EH (cell line): Measurements from ENCODE around the gene ST8SIA5.

Experiments used
- DNase-seq: peaks from one replicate; pipeline ENCODE4 v3.0.0-alpha.2; 2015; ENCODE audit warnings: low read depth

Gene ST8SIA5

DNA sequence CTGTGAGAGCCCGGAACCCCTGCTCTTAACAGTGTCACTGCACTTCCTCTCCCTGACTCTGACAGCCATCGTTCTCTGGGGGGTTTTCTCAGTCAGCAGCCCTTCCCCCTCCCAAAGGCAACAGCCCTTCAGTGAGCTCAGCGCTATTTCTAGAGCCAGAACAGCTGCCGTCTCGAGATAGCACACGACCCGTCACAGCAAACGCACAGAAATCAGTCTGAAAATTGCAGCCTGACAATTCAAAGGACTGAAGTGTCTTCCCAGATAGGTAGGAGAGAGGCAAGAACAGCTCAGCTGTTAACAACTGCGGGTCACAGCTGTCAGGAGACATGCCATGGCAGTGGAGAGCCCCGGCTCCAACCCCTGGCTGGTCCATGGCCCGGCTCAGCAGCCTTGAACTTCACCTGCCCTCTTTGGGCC lies 45.4 kb downstream of the ST8SIA5 start:
- no peak for DNase-seq

GRCh38 chr18:46706968-46707367 lies 49.9 kb downstream of the ST8SIA5 start:
- peak; percentile 2 for DNase-seq

DNA sequence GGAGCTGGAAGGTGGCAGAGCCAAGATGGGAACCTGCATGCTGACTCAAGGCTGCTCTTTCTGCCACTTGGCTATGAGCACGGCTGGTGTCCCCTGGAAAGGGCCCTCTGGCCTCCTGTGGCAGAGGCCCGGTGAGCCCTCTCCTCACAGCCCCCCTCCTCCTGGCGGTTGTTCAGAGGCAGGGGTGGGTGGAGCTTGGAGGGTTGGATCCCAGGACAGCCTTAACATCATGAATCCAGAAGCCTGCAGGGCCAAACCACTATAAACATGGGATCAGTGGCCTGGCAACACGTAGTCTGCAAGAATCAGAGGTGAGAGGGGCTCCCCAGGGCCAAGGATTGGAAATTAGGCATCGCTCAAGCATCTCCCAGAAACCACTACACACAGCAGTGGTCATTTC lies 51.3 kb downstream of the ST8SIA5 start:
- DNase-seq, result no peak

GRCh38 chr18:46704816-46705215 lies 52.0 kb downstream of the ST8SIA5 start:
- no peak for DNase-seq

DNA sequence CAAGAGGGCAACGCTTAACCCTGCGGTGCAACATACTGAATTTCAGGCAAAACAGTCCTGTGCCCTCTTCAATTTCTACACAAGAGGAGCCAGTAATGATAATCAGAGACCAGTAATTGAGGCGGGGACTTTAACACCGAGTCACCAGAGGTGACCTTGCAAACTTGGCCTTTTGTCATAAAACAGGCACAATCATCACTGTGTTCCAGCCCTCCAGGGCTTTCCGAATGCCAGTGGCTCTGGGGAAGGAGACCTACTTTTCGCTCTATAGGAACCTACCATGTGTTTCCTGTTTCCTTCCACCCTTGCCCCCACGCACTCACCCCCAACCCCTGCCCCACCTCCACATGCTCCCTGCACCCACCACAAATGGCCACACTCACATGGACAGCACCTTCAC lies 52.7 kb downstream of the ST8SIA5 start:
- DNase-seq, result no peak

DNA sequence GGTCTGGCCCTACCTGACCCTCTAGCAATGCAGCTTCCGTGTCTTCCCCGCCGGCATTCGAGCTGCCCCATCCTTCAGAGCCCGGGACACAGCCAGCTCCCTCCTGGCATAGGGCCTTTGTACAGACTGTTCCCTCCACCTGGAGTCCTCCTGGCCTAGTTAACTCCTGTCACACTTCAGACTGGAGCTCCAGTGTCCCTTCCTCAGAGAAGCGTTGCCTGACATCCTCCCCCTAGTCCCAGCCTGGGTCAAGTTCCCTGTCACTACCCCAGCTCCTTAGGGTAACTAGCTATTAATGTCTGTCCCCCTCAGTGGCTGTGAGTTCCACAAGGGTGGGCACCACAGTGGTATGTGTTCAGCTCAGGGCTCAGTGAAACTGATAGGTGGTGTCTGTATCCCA lies 54.4 kb downstream of the ST8SIA5 start:
- DNase-seq, result no peak

DNA sequence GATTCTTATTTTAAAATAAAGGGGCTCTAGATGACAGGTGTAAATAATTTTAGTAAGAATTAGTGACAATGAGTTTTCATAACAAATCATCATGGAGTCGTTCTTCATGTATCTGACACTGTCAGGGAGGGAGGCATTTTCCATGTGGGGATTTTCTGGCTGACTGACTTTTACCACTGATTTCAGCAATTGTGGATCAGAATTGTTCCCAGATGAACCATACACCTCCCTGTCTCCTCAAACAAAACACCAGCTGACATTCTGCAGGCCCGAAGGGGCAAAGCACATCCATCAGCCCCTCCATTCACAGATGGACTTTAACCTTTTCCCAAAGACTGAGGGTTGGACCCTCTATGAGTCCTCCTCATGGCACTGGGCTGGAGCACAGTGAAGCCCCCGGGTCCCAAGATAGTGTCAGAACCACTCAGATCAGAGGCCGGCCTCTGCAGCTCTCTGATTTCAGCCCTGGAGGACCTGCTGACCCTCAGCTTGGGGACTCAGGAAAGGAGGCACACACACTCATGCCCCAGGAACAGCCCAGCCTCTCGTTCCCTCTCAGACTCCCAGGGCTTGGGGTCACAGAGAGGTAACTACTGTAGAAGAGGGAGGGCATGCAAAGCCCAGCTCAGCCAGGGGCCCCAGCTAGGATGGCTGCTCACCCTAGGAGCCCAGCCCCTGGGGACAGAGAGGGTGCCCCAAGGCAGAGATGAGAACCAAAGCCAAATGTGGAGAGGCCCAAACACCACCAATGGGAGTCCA lies 56.6 kb downstream of the ST8SIA5 start:
- DNase-seq, result no peak

DNA sequence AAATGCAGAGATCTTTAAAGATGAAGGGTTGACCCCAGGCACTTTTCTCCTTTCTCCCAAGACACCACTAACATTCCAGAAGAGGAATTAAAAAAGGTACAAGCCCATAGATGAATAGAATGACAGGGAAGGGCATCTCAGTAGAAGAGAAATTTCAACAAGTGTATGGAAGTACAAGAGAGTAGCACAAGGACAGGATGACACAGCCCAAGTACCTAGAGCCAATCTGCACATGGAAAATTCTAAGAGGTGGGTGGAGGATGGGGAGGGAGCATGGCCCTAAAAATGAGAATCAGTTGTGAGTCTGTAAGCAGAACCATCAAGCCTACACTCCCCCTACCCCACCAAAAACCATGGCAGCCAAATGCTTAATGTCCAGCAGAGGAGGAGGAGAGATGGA lies 60.2 kb downstream of the ST8SIA5 start:
- no peak for DNase-seq

GRCh38 chr18:46696268-46696667 lies 60.6 kb downstream of the ST8SIA5 start:
- no peak for DNase-seq

GRCh38 chr18:46693996-46694395 lies 62.9 kb downstream of the ST8SIA5 start:
- no peak for DNase-seq

- DNase-seq, result no peak
Measured at GRCh38 chr18:46688853-46689525, 67.9 kb downstream of the ST8SIA5 start.

DNA sequence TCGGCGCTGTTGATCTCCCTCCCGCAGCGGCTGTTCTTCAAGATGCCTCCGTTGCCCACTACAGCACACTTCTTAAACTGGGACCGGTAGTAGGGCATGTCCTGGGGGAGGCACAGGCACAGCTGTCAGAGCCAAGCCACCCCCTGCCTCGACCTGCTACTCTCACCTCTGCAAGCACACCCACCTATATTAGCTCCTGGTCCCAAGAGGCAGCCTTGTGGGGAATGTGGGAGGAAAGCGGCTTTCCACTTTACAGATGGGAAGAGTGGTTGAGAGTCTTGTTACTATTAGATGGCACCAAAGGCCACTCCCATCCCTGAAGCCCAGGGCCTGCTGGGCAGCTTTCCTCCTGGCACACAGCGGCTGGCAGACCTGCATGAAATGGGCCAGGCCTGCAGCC lies 70.7 kb downstream of the ST8SIA5 start:
- no peak for DNase-seq

- no peak for DNase-seq
Measured at GRCh38 chr18:46683252-46683651, 73.6 kb downstream of the ST8SIA5 start.

- no peak for DNase-seq
Measured at GRCh38 chr18:46680784-46681695, 75.8 kb downstream of the ST8SIA5 start.

- no peak for DNase-seq
Measured at GRCh38 chr18:46679846-46680598, 76.8 kb downstream of the ST8SIA5 start.

GRCh38 chr18:46678785-46679399 lies 78.0 kb downstream of the ST8SIA5 start:
- no peak for DNase-seq

DNA sequence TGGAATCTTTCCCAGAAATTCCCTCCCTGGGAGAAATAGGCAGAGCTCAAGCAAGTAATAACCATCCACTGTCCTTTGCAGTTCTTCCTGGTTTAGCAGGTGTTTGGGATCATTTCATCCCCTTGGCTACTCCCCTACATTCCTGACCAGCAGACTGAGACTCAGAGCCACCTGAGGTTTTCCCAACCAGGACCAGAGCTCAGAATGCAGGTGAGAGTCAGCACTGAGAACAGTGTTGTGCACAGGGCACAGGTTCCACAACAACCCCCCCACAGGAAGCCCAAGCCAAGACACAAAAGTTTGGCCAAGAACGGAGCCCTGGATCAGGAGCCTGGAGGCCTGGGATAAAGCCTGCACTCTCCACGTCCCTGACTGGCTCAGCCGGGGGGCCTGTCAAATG lies 78.8 kb downstream of the ST8SIA5 start:
- DNase-seq, result no peak

DNA sequence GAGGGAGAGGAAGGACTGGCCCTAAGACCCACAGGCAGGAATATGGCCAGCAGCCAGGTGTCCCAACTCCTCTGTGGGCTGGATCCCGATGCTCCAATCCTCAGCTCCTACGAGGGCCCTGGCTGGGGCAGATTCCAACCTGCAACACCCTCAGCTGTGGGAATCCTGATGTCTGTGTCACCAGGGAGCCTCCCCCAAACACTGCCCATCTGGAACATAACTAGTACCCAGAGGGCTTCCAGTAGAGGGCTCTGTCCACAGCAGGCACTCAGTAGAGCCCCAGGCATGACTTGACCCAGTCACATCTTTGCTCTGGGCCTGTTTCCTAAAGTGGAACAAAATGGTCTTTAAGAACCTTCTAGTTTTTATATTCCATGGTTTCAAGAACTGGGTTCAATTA lies 79.2 kb downstream of the ST8SIA5 start:
- DNase-seq, result peak; percentile 19

DNA sequence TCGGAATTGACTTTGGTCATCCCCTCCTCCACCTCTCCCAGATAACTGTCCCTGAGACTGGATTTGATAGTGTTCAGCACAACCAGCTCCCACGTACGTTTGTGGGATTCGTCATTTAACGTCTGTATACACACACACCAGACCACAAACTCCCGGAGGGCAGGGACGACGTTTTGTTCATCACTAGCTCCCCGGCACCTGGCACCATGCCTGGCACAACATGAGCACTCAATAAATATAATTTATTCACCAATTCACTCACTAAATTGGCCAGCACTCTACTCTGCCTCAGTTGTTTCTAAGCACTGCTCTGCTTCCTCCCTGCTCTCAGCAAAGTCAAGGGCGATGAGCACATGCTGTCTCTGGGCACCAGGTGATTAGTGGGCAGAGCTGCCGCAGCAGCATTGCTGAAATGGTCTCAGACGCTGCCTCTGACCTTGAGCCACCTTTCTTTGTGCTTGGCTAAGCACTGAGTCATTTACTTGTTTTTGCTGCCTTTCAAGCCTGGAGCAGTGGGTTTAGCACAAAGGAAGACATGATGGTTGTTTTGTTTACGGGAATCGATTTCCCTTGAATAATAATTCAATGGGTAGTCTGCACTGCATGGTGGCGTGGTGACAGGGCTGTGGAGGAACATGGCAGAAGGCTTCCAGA lies 80.5 kb downstream of the ST8SIA5 start:
- DNase-seq, result peak; percentile 3

DNA sequence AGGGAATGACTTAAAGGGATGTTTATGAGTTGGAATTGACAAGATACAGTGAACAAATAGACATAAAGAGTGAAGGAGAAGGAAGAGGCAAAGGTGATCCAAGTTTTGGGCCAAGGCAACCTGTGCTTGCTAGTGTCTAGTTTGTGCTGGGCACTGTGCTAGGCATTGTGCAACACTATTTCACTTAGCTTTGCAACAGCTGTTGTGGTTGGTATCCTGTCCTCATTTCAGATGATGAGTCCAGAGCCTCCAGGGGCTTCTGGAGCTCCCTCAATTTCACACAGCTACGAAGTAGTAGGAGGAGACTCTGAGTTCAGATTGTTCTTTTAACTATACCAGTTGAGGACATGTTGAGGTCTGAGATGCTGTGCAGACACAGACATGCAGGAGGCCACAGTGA lies 81.7 kb downstream of the ST8SIA5 start:
- DNase-seq, result no peak
